Stimulated activated CD4-positive, alpha-beta T cell treated with anti-CD3 and anti-CD28 coated beads, Interleukin-1b, Interleukin-23, amount 100 ng/mL, for 48 hours (primary cell): ENCODE results near the gene PCBD2.
"Not testable (repeated sequence)": the region's sequence is repeated elsewhere in the genome, so short reads cannot be mapped to it uniquely, and the experiment has no call there.

ENCODE experiments used
- DNase-seq: peaks from one replicate; pipeline ENCODE4 v3.0.0-alpha.2; 2020

PCBD2 gene

DNA sequence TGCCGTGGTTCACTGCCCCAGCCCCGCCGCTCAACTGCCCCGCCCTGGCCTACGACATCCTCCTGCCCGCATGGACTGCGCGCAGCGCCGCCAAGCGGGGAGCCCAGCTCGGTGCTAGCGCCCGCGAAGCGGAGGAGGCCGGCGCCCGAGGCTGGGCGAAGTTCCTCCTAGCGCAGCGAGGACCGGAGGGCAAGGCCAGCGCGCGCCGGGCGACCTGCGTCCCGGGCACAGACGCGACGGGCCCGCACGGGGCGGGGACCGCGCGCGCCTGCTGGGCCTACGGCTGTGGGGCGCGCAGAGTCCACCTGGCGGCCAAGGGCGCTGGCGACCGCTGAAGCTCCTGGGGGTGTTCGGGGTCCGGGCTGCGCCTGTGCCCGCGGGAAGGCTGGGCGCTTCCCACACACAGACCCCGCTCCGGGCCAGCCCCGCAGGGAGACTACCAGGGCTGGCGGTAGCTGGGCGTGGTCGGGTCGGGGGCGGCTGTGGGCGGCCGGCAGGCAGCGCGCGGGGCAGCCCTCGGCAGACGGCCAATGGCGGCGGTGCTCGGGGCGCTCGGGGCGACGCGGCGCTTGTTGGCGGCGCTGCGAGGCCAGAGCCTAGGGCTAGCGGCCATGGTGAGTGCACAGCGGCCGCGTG lies at the start of gene PCBD2:
TSS of gene PCBD2 (plus strand) at position 522 of the 636 bp plus-strand sequence. CDS start at position 531, 9 bp downstream.
- DNase-seq: peak; percentile 94

- not testable (repeated sequence) for DNase-seq
These were observed 48.5 kb upstream of the PCBD2 start for GRCh38 chr5:134856465-134856864.

GRCh38 chr5:134857401-134857800 lies 47.5 kb upstream of the PCBD2 start:
- DNase-seq: no peak

DNA sequence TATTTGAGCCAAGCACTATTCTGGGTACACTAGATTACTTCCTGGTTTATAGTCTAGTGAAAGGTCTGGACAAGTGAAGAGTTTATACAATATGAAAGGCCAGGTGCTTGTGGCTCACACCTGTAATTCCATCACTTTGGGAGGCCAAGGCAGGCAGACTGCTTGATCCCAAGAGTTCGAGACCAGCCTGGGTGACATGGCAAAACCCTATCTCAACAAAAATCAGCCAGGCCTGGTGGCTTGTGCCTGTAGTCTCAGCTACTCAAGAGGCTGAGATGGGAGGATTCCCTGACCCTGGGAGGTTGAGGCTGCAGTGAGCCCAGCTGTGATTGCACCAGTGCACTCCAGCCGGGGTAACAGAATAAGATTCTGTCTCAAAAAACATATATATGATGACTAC lies 40.2 kb upstream of the PCBD2 start:
- no peak for DNase-seq

GRCh38 chr5:134873494-134873893 lies 31.4 kb upstream of the PCBD2 start:
- peak; percentile 27 for DNase-seq

- peak; percentile 80 for DNase-seq
These were observed 30.7 kb upstream of the PCBD2 start, which contains the start of gene TXNDC15 for GRCh38 chr5:134873987-134874830. Gene TXNDC15, plus strand, starts transcription at chr5:134874371. Its CDS starts 57 bp downstream, at chr5:134874428.

DNA sequence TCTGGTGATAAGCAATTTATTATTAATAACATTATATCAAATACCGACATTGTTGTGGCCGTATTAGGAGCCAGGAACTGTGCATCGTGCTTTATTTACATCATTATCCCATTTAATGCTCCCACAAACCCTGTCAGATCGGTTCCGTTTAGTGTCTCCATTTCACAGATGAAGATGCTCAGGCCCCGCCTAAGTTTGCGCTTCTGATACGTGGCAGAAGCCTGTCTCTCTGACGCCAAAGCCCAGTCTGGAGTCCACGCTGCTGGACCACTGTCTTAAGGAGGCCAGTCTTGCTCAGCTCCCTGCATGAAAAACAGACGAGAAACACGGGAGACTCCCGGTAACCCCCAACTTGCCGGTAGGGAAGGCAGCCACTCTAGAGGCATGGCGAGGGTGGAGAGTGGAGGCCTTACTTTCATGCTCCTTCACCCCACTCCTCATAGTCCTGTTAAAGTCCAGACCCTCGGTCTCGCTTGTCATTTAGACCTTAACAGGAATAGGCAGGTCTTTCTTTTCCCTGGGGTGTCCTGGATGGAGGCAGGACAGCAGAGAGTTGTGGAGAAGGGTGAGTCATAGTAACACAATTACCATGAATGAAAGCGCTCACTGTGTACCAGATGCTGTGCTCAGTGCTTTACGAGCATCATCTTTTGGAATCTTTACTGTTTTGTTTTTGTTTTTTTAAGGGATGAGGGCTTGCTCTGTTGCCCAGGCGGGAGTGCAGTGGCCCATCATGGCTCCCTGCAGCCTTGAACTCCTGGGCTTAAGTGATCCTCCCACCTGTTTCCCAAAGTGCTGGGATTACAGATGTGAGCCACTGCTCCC lies 29.9 kb upstream of the PCBD2 start:
- DNase-seq: peak; percentile 22

- DNase-seq: no peak
These were observed 27.8 kb upstream of the PCBD2 start for GRCh38 chr5:134877159-134877558.

- DNase-seq: no peak
These were observed 26.5 kb upstream of the PCBD2 start for GRCh38 chr5:134878403-134878802.

DNA sequence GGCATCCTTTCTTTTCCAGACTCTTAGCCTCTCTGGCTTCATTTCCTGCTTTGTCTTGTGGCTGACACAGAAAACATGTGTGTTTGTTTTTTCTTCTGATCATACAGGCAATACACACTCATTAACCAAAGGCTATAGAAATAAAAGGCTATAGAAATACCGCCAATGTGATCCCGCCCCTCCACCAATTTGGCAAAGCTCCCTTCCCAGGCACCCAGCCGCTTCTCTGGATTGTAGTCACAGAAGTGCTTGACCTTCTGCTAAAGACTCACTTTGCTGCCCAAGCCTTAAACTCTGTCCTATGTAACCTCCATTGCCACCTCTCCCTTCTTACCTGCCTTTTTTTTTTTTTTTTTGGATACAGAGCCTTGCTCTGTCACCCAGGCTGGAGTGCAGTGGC lies 25.5 kb upstream of the PCBD2 start:
- no peak for DNase-seq

DNA sequence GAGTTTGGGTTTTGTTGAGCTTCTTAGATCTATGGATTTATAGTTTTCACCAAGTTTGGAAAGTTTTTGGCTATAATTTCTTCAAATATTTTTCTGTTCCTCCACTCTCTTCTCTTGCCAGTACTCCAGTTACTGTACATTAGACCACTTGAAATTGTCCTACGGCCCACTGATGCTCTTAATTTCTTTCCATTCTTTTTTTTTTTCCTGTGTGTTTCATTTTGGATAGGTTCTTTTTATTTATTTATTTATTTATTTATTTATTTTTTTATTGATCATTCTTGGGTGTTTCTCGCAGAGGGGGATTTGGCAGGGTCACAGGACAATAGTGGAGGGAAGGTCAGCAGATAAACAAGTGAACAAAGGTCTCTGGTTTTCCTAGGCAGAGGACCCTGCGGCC lies 24.0 kb upstream of the PCBD2 start:
- not testable (repeated sequence) for DNase-seq

DNA sequence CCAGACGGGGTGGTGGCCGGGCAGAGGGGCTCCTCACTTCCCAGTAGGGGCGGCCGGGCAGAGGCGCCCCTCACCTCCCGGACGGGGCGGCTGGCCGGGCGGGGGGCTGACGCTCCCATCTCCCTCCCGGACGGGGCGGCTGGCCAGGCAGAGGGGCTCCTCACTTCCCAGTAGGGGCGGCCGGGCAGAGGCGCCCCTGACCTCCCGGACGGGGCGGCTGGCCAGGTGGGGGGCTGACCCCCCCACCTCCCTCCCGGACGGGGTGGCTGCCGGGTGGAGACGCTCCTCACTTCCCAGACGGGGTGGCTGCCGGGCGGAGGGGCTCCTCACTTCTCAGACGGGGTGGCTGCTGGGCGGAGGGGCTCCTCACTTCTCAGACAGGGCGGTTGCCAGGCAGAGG lies 23.2 kb upstream of the PCBD2 start:
- DNase-seq: not testable (repeated sequence)

DNA sequence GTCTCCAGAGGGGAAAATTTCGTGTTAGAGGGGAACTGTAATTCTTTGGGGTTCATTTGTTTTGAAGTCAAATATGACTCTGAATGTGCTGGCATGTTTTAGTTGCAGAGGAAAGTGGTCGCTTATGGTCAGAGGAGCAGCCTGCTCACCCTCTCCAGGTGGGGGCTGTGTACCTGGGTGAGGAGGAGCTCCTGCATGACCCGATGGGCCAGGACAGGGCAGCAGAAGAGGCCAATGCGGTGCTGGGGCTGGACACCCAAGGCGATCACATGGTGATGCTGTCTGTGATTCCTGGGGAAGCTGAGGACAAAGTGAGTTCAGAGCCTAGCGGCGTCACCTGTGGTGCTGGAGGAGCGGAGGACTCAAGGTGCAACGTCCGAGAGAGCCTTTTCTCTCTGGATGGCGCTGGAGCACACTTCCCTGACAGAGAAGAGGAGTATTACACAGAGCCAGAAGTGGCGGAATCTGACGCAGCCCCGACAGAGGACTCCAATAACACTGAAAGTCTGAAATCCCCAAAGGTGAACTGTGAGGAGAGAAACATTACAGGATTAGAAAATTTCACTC lies 17.3 kb upstream of the PCBD2 start:
- DNase-seq: no peak

- DNase-seq: no peak
These were observed 15.6 kb upstream of the PCBD2 start for GRCh38 chr5:134889335-134889734.

DNA sequence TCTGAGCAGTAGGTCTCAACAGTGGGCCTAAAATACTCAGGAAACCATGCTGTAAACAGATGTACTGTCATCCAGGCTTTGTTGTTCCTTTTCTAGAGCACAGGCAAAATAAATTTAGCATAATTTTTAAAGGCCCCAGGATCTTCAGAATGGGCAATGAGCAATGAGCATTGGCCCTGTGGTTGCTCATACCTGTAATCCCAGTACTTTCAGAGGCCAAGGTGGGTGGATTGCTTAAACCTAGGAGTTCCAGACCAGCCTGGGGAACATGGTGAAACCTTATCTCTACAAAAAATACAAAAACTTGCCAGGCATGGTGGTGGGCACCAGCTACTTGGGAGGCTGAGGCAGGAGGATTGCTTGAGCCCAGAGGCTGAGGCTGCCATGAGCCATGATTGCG lies 13.5 kb upstream of the PCBD2 start:
- DNase-seq: no peak

DNA sequence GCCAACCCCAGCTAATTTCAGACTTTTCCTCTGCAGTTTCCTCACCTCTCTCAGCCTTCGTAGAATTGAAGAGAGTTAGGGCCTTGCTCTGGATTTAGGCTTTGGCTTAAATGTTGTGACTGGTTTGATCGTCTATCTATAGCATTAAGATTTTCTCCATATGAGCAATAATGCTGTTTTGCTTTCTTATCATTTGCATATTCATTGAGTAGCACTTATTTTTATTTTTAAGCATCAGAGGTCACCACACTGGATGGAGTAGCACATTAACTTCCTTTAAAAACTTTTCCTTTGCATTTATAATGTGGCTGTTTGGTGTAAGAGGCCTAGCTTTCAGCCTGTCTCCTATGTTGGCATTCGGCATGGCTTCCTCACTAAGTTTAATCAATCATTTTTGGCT lies 12.6 kb upstream of the PCBD2 start:
- no peak for DNase-seq

- no peak for DNase-seq
These were observed 12.0 kb upstream of the PCBD2 start for GRCh38 chr5:134892926-134893325.

- no peak for DNase-seq
These were observed 11.0 kb upstream of the PCBD2 start for GRCh38 chr5:134893748-134894505.

- no peak for DNase-seq
These were observed 2.7 kb upstream of the PCBD2 start for GRCh38 chr5:134902071-134902801.

DNA sequence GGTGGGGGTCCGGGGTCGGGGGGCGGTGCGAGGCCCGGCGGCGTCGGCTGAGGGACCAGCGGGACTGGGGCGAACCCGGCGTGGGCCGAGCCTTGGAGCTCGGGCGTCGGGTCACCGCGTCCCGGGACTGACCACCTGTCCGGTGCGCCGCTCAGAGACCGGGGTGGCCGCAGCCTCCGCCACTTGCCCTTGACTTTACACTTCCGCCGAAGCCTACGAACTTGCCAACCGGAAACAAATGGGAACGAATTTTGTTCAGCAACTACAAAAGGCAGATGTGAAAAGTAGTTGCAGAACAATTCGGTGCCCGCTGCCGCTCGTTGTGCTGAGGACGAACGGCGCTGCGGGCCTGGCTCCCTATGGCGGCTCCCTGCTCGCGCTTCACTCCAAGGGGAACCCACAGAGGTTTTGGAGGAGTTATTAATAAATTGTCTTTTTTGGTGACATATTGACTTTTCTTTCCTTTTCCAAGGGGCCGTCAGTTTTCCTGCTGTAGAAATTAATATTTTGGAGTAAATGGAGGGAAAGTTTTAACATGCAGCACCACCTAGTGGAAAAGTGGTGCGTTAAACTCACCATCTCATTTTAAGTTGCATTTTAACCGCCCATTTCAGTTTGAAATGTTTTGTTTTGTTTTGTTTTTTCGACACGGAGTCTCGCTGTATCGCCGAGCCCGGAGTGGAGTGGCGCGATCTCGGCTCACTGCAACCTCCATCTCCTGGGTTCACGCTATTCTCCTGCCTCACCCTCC lies 490 bp downstream of the PCBD2 start:
- peak; percentile 60 for DNase-seq

DNA sequence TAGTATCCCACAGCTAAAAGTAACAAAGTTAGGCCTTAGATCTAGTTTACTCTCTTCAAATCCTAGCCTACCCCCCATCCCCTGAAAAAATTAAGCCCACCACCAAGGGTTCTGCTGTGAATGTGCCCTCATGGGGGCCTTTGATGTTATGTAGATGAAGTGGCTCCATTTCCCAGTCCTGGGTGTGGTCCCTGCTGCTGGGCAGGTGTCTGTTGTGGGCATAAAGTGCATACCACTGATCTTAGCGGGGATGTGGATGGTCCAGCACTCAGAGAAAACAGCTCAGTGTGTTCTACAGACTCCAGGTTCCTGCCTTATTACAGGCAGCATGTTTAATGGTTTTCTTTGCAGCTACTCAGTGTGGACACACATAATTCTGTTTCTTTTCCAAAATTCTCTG lies 1.9 kb downstream of the PCBD2 start:
- no peak for DNase-seq
